HG02885 (cell line): ENCODE results near the gene UBL4A.

Experiments used
- ATAC-seq: cut with Tn5 transposase; IDR thresholded peaks from one replicate; pipeline ENCODE4 v1.9.1; 2021; ENCODE audit warnings: mild to moderate bottlenecking; ENCODE audit not compliant: unreplicated experiment, poor library complexity

Gene UBL4A

DNA sequence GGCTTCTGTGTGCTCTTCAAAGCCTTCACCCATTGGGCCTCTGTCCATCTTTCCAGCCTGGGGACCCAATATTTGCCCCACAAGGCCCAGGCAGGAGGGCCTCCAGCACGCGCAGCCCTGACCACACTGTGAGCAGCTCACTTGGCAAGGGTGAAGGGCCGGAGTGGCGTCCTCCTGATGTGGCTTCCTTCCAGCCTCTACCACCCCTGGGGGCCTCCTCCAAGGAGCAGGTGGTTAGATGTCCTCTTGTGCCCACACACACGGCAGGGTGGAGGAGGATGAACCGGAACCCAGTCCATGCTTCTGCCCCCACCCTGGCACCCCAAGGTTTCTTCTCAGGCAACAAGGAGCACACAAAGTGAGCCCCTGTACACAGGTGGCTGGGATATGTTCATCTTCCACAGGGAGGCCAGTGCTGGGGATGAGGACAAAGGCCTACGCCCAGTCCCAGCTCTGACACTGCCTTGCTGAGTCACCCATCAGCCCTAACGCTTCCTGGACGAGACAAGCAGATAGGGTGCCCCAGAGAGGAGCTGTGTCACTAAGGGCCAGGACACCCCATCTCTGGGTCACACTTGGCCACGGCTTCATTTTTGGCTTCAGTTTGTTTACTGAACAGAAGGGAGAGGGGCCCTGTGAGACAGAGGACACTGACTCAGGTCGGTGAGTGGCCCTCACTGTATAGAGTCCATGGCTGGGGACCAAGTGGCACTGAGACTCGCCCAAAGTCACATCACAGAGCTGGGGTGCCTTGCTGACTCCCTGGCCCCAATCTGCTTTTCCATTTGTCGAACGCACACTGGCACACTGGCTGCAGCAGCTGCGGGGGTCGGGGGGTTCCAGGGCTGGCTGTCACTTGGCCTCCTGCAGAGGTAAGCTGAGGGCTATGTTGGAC, 1.9 kb downstream of the UBL4A start:
- no peak for ATAC-seq

DNA sequence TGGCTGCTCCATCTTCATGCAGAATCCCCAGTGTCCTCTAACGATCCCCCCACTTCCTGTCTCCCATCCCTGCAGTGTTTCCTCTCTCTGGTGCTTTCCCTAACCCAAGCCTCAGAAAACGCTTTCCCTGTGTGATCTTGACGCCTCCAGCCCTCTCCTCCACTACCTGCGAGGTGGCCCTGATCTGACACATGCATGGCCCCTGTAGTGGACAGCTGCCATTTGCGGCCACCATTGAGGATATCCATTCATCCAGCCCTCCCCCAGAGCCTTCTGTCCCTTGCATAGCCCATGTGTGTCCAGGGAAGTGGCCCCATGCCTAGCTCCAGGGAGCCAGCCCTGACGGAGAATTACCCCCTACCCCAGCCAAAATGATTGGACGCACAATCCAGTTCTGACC, 3.1 kb downstream of the UBL4A start:
- no peak for ATAC-seq

DNA sequence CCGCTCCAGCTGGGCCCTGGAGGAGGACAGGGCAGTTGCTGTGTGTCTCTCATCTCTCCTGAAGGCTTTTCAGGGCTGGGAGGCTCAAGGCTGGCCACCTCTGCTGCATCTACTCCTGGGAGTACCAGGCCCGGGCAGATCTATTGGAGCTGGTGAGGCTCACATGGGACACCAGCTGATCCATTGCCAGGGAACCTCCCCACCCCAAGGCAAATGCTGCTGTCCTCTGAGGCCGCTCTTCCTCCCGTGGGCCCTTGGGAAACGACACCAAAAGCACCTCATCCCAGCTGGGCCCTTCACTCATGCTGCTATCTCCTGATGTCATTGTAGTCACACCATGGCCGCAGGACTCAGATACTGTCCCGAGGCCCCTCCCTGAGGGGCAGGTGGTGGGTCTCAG, 3.6 kb downstream of the UBL4A start:
- ATAC-seq = no peak

DNA sequence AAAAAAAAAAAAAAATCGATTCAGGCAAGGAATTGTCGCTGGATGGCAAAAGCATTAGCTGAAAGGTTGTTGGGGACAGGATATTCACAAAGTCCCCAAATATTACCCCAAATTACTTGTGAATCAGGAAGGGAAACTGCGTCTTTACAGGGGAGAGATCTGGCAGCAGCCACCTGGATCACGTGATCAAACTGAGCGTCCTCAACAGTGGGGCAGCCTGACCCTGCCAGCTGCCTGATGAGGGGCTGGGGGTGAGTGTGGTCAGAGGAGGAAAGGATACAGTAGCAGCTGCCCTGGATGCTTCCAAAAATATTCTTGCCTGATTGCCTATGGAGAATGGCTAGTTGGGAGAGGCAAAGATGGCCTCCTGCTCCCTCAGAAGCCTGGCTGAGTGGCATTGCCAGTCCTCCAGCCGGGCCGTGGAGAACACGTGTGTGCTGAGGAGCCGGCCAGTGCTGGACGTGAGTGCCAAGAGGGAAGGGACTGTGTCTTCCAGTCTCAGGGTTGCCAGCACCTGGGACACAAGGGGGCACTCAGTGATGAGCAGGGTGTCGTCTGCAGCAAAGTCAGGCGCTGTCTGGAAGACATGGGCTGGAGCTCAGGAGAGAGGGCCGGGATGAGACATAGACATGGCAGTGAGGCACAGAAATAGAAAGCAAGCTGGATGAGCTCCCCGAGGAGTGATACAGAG, 4.4 kb downstream of the UBL4A start:
- ATAC-seq = no peak

DNA sequence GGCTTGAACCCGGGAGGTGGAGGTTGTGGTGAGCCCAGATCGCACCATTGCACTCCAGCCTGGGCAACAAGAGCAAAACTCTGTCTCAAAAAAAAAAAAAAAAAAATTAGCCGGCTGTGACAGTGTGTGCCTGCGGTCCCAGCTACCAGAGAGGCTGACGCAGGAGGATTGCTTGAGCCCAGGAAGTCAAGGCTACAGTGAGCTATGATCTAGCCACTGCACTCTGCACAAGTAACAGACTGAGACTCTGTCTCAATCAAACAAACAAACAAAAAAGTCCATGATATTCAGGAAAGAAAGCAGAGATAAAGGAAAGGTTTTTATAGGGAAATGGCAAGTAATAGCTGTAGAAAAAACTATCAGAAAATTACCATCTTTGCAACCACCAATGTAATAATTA, 5.2 kb downstream of the UBL4A start:
- ATAC-seq = no peak

DNA sequence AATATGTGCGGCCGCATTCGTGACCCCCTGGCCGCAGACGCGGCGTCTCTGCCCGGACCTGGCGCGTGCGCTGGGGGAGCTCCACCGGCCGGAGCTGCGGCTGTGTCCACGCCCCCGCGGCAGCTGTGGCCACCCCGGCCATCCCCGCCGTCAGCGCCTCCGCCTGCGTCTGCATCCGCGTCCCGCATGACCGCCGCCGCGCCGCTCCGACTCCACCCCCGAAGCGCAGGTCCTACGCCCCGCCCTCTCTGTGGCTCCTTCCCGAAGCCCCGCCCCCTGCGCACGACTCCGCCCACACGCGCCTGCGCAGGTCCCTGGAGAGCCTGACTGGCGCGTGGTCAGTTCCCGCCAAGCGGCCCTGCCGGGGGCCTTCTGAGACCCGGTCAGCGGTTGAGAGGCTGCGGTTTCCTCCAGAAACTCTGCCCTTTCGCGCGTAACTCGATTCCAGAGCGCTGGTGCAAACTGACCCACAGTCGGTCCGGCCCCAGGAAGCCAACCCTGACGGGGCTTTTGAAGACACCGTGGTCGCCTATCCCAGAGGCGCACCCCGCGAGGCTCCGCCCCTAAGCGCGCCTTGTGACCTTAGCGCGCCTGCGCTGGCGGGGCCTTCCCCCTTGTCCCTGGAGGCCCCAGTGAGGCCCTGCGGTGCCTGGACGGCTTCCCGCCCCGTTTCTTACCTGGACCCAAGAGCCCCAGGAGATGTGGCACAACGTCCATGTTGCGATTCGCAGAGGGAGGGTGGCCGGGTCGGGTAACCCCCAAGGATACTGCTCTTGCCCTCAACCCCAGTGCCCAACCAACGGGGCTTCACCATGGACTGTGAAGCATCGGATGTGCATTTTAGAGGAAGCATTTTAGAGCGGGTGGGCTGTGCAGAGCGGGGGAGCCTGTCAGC, 7.4 kb downstream of the UBL4A start, which contains the start of gene LAGE3:
TSS of gene LAGE3 (minus strand) at position 554 of the 895 bp plus-strand sequence. CDS start at position 188, 366 bp downstream.
- ATAC-seq = peak; percentile 86

DNA sequence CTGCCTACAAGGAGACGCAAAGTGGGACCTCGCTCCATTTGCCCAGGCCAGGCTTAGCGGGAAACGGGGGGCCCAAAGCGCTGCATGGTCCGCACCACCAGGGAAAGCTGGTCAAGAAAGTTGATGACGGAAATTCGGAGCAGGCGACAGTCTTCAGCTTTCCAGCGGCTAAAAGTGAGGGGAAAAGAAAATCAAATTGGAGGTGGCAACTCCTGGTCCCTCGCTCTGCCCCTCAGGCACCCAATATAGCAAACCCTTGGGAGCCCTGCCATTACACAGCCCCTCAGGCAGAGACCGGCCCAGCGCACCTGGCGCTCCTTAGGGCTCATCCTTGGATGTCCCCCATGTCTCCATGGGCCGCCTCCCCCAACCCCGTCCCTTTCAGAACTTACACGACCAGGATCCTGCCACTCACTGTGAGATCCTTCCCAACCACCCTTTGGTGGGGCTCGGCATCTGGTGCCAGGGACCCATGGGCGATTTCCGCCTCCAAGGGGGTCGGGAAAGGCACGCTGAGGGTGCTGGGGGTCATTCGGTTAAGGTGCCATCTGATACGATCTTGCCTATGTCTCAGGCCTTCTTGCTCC, 8.4 kb downstream of the UBL4A start:
- ATAC-seq = no peak

DNA sequence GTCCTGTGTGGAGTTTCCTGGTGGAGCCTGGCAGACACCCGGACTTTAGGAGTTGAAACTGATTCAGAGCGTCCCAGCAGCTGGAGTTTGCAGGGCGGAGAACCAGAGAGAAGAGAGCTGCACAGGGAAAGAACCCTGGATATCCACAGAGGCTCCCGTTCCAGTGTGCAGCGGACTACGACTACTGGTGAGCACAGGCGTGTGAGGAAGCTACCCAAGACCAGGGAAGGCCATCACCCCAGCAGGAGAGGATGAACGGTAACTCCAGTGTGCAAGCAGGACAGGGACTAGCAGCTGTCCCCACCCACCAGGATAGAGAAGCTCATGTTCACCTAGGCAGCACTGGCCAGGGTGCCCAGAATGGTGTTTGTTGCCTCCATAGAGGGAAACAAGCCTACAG, 9.6 kb downstream of the UBL4A start:
- no peak for ATAC-seq

DNA sequence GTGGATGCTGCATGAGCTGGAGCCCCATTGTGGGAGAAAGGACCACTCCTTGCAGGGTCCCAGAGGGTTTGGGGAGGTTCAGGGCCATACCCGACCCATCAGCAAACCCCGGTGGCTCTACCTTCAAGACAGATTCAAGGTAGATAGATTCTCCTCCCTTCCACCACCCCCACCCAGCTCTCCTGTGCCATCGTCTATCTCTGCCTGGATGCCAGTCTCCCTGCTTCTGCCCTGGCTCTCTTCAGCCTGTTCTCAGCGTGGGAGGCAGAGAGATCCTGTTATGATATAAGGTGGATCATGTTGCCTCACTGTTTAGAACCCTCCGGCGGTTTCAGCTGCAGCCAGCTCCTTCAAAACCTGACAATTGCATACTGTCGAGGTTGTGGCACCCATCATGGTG, 12.7 kb downstream of the UBL4A start:
- no peak for ATAC-seq

DNA sequence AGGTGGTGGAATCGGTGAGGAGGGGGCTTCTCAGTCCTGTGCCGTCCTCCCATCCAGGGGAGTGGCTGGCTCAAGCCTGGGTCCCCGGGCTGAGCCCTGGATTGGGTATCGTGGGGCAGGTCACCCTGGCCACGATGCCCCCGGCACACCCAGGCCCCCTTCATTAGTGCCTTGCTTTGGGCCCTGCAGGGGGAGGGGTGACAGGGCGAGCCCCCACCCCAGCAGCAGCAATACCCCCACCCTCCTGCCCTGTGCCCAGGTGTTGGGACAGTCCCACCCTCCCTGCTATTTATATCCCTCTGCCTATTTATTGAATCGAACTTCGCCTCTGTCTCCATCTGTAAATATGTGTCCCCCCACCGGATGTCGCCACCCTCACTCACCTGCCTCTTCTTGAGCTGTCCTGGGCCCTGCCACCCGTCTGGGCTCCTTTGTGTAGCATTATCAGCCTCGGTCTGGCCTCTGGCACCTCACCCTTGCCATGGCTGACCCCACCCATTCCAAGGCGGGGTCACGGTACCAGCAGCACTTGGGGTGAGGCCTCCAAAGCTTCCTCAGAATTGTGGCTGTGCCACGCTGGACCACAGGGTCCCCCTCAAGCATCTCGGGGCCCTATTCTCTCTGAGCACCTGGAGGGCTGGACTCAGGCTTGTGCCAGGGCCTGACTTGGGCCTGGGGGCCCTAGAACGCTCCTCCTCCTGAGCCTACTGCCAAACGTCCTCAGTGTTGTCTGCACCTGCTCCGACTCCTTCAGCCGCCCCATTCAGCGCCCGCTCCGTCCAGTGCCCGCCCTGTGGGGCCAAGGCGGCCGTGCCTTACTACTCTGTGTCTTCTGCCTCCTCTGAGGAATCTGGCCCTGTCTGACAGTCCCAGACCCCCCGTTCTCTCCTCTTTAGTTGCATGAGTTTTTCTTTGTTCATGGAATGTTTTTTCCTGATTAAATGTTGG, 13.5 kb downstream of the UBL4A start:
- ATAC-seq = no peak

DNA sequence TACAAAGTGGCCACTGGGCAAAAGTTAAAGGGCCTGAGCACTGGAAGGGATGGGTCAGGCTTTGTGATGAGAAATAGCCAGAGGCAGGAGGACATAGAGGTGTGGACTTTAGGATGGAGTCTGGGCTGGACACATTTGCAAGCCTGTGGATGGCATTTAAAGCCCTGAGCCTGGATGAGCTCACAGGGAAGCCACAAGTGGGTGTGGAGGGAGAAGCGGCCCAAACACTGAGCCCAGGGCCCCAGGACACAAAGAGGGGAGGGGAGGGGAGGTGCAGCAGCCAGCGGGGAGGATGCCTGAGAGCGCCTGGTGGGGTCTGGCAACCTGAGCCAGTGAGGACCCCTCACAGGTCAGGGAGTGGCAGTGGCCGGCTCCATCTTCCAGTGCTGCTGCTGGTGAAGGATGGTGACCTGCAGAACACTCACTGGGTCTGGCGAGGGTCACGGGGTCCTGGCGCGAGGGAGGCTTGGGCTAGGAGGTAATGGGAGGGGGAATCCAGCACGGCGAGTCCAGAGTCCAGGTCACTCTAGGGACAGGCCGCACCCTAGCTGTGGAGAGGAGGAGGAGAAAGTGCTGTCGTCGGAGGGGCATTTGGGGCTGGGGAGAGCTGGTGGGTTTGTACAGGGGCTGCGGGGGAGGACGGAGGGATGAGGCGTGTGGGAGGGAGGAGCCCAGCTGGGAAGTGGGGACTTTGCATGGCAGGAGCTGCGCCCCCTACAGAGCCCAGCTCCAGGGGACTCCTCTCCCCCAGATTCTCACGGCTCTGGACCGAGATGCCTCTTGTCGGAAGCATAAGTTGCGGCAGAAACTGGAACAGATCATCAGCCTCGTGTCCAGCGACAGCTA, 14.4 kb downstream of the UBL4A start:
- no peak for ATAC-seq

DNA sequence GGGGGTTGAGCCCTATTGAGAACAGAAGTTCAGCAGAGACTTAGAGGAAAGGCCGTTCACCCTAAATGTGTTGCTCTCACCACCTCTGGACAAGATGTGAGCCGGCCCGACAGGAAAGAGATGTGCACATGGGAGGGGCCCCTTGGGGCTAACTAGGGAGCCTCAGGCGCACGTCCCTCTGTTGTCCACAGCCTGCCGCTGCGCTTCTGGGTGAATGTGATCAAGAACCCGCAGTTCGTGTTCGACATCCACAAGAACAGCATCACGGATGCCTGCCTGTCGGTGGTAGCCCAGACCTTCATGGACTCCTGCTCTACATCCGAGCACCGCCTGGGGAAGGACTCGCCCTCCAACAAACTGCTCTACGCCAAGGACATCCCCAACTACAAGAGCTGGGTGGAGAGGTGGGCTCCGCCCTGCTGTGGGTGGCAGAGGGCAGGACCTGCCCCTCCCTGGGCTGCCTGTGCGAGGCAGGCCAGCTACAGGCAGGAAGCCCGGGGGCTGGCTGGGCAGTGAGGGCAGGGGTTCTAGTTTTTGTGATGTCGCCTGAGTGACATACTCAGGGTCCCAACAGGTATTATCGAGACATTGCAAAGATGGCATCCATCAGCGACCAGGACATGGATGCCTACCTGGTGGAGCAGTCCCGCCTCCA, 15.4 kb downstream of the UBL4A start:
- no peak for ATAC-seq

DNA sequence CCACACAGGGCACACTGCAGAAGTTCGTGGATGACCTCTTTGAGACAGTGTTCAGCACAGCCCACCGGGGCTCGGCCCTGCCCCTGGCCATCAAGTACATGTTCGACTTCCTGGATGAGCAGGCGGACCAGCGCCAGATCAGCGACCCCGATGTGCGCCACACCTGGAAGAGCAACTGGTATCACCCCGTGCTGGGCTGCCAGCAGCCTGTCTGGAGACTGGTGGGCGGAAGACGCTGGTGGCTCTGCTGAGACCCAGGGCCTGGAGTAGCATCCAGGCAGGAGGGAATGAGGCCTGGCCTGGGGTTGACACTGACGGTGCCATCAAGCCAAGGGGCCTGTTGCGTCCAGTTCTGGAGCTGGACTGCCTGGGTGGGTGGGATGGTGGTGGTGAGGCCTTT, 16.0 kb downstream of the UBL4A start:
- no peak for ATAC-seq

DNA sequence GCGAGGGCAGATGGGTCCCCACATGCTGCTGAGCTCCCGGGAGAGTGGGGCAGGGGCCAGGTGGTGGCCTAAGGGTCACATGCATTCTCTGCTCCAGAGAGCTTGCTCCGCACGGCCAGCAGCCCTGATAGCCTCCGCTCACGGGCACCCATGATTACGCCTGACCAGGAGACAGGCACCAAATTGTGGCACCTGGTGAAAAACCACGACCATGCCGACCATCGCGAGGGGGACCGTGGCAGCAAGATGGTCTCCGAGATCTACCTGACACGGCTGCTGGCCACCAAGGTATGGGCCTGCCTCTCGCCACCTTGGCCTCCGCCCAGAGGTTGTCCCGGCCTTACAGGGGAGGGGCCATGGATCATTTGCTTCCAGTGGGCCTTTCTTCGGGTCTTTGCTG, 16.5 kb downstream of the UBL4A start:
- ATAC-seq = no peak

DNA sequence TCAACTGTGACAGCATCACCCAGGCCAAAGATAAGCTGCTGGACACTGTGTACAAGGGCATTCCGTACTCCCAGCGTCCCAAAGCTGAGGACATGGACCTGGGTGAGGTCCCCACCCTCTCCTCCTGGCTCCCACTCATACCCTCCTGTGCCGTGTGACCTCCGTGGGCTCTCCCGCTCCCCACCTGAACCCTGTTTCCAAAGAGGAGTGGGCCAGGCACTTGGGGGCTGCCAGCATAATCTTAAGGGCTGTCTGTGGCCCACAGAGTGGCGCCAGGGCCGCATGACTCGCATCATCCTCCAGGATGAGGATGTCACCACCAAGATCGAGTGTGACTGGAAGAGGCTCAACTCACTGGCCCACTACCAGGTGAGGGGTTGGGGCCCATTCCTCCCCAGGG, 17.3 kb downstream of the UBL4A start:
- no peak for ATAC-seq

DNA sequence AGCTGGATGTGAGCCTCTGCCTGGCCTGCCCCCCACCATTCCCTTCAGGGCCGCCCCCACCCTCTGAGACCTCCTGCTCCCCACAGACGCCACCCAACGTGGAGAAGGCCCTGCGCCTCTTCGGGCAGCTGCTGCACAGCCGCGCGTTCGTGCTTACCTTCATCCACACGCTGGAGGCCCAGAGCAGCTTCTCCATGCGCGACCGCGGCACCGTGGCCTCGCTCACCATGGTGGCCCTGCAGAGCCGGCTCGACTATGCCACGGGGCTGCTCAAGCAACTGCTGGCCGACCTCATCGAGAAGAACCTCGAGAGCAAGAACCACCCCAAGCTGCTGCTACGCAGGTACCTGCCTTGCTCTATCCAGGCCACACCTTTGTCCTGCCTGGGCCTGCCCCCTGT, 18.2 kb downstream of the UBL4A start:
- no peak for ATAC-seq

DNA sequence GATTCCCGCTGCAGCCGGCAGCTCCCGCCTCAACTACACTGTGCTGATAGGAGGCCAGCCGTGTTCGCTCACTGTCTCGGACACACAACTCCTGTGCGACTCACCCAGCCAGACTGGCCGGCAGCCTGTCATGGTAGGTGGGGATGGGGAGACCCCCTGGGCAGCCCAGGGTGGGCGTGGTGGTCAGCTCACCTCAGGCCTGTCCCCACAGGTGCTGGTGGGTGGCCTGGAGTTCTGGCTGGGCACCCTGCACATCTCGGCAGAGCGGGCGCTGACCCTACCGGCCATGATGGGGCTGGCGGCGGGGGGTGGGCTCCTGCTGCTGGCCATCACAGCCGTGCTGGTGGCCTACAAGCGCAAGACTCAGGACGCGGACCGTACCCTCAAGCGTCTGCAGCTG, 18.9 kb downstream of the UBL4A start:
- ATAC-seq = no peak

DNA sequence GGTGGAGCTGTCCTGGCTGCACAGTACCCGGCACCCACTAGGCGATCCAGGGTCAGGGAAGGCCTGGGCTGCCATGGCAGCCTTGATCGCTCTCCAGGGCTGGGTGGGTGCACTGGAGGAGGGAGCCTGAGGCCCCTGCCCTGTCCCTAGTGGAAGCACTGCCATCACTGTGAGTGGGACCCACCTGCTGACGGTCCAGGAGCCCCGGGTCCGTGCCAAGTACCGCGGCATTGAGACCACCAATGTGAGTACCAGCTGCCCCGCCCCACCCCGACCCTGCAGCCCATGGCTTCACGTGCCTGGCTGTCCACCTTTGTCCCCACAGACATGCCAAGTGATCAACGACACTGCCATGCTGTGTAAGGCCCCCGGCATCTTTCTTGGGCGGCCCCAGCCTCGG, 19.5 kb downstream of the UBL4A start:
- no peak for ATAC-seq
